GM12878 (cell line): ENCODE results near the gene SPRING1. TPM values are rescaled to one million over a fixed set of nuclear protein-coding genes. Genes with fewer than 3 reads are reported as not detected.

Experiments used
- BHLHE40 ChIP-seq, 2 experiments: fragments of 450-650 bp in 1 of 2; IDR thresholded peaks; 2 replicates each; pipeline ENCODE4 v1.6.1; 2011 to 2017; ENCODE audit warnings: low read depth in 2 of 2, borderline replicate concordance in 1 of 2, improper control_type of control experiment in 1 of 2, low read length in 1 of 2, mild to moderate bottlenecking in 1 of 2
- PML ChIP-seq: IDR thresholded peaks from 2 replicates; pipeline ENCODE4 v1.6.1; 2012; ENCODE audit warnings: low read length, inconsistent platforms
- RUNX3 ChIP-seq: IDR thresholded peaks from 2 replicates; pipeline ENCODE4 v1.6.1; 2012; ENCODE audit warnings: low read length, inconsistent platforms
- ZZZ3 ChIP-seq: IDR thresholded peaks from 2 replicates; pipeline ENCODE4 v1.6.1; 2011; ENCODE audit warnings: low read depth; ENCODE audit not compliant: control insufficient read depth, insufficient read length
- polyA plus RNA-seq, 11 experiments: library from polyadenylated mRNA; depleted of rRNA in 4 of 11; unstranded in 6 of 11; stranded (reverse) in 5 of 11; fragments of >200 nt; fragmentation: Nextera tagmentation in 4 of 11; fragmentation: Illumina TruSeq in 1 of 11; extraction: Ambion mirVana in 4 of 11; extraction: Trizol in 1 of 11; gene quantifications; 1 replicate in 1 of 11; 2 replicates in 10 of 11; pipeline versions ENCODE4 v1.2.1 to v1.2.3, GENCODE V29; 2011 to 2016; ENCODE audit warnings: inconsistent platforms in 2 of 11, missing spikeins in 2 of 11, low read depth in 1 of 11
- total RNA-seq, 4 experiments: library from RNA; depleted of rRNA in 3 of 4; stranded (reverse); fragments of >200 nt in 3 of 4; fragmentation: Illumina TruSeq in 1 of 4; extraction: Trizol in 1 of 4; gene quantifications; 2 replicates each; pipeline versions ENCODE4 v1.2.1 to v1.2.3, GENCODE V29; 2013 to 2021
- TF ChIP-seq, protein P1 (sequence below): fragments of 450-650 bp; IDR thresholded peaks from 2 replicates; pipeline ENCODE4 v1.6.1; 2018; ENCODE audit warnings: mild to moderate bottlenecking, low read depth, moderate library complexity; ENCODE audit not compliant: partially characterized antibody
- TF ChIP-seq, protein P2 (sequence below): IDR thresholded peaks from 2 replicates; pipeline ENCODE4 v1.6.1; 2012; ENCODE audit warnings: low read depth, low read length, improper control_type of control experiment
- TF ChIP-seq, protein P3 (sequence below): fragments of 450-650 bp; IDR thresholded peaks from 2 replicates; pipeline ENCODE4 v1.6.1; 2017; ENCODE audit warnings: antibody characterized with exemption, mild to moderate bottlenecking, moderate library complexity

The SPRING1 gene
- total and polyA plus RNA-seq, 10 of the 15 experiments (the other 5 are each of a cell fraction or from before 2014, with no cell fraction given), result 2.5 to 25.7 (median 14.3) TPM

DNA sequence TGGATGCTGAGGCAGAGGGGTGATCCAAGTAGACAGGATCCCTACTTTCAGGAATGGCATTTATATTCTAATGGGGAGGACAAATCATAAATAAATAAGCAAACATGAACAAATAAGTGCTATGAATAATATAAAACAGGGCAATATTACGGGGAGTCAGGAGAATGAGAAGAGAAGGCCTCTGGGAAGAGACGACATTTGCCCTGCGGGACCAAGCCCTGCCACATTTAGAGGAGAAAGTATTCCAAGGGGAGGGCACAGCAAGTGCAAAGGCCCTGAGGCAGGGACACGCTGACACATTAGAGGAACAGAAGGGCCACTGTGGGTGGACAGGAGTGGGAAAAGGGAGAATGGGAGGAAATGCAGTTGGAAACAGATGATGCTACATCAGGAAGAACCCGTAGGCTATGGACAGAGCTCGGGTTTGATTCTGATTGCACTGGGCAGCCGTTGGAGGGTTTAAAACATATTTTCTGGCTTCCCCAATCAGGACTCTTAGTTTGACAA lies 1.6 kb upstream of the SPRING1 start (continued):
- TF ChIP-seq, protein P1, sequence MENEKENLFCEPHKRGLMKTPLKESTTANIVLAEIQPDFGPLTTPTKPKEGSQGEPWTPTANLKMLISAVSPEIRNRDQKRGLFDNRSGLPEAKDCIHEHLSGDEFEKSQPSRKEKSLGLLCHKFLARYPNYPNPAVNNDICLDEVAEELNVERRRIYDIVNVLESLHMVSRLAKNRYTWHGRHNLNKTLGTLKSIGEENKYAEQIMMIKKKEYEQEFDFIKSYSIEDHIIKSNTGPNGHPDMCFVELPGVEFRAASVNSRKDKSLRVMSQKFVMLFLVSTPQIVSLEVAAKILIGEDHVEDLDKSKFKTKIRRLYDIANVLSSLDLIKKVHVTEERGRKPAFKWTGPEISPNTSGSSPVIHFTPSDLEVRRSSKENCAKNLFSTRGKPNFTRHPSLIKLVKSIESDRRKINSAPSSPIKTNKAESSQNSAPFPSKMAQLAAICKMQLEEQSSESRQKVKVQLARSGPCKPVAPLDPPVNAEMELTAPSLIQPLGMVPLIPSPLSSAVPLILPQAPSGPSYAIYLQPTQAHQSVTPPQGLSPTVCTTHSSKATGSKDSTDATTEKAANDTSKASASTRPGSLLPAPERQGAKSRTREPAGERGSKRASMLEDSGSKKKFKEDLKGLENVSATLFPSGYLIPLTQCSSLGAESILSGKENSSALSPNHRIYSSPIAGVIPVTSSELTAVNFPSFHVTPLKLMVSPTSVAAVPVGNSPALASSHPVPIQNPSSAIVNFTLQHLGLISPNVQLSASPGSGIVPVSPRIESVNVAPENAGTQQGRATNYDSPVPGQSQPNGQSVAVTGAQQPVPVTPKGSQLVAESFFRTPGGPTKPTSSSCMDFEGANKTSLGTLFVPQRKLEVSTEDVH, result no peak
- TF ChIP-seq, protein P2, sequence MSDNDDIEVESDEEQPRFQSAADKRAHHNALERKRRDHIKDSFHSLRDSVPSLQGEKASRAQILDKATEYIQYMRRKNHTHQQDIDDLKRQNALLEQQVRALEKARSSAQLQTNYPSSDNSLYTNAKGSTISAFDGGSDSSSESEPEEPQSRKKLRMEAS, result no peak
- TF ChIP-seq, protein P3, sequence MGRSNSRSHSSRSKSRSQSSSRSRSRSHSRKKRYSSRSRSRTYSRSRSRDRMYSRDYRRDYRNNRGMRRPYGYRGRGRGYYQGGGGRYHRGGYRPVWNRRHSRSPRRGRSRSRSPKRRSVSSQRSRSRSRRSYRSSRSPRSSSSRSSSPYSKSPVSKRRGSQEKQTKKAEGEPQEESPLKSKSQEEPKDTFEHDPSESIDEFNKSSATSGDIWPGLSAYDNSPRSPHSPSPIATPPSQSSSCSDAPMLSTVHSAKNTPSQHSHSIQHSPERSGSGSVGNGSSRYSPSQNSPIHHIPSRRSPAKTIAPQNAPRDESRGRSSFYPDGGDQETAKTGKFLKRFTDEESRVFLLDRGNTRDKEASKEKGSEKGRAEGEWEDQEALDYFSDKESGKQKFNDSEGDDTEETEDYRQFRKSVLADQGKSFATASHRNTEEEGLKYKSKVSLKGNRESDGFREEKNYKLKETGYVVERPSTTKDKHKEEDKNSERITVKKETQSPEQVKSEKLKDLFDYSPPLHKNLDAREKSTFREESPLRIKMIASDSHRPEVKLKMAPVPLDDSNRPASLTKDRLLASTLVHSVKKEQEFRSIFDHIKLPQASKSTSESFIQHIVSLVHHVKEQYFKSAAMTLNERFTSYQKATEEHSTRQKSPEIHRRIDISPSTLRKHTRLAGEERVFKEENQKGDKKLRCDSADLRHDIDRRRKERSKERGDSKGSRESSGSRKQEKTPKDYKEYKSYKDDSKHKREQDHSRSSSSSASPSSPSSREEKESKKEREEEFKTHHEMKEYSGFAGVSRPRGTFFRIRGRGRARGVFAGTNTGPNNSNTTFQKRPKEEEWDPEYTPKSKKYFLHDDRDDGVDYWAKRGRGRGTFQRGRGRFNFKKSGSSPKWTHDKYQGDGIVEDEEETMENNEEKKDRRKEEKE, result no peak
- TF ChIP-seq PML (no peak), ZZZ3 (no peak), BHLHE40 (IDR thresholded peaks at IDR 0.05; ENCODE audit: borderline replicate concordance in 1 of 2, low read depth in 2 of 2, low read length in 1 of 2) (no peak), RUNX3 (no peak)
- TF ChIP-seq, all 136 proteins: peak for 0
